NCI-H2171 (cell line): ENCODE measurements around the gene SLC43A2.

Experiments
- DNase-seq: peaks from one replicate; lab custom pipeline; 2025; lab: John Stamatoyannopoulos, UW

SLC43A2 gene

GRCh38 chr17:1623057-1623630 lies 5.5 kb downstream of the SLC43A2 start:
- no peak for DNase-seq

- DNase-seq = no peak
Observed at GRCh38 chr17:1621273-1621954, 7.2 kb downstream of the SLC43A2 start.

- DNase-seq = no peak
Observed at GRCh38 chr17:1620486-1620885, 8.1 kb downstream of the SLC43A2 start.

- DNase-seq = no peak
Observed at GRCh38 chr17:1617620-1618174, 10.9 kb downstream of the SLC43A2 start.

- no peak for DNase-seq
Observed at GRCh38 chr17:1616101-1616500, 12.5 kb downstream of the SLC43A2 start.

- no peak for DNase-seq
Observed at GRCh38 chr17:1612400-1612799, 16.2 kb downstream of the SLC43A2 start.

- no peak for DNase-seq
Observed at GRCh38 chr17:1611715-1612114, 16.9 kb downstream of the SLC43A2 start.

GRCh38 chr17:1608676-1609075 lies 20.0 kb downstream of the SLC43A2 start:
- DNase-seq = no peak

GRCh38 chr17:1607971-1608320 lies 20.7 kb downstream of the SLC43A2 start:
- no peak for DNase-seq

- DNase-seq = no peak
Observed at GRCh38 chr17:1606352-1606985, 22.2 kb downstream of the SLC43A2 start.

GRCh38 chr17:1605681-1606351 lies 22.8 kb downstream of the SLC43A2 start:
- DNase-seq = no peak

- no peak for DNase-seq
Observed at GRCh38 chr17:1604831-1605528, 23.7 kb downstream of the SLC43A2 start.

- DNase-seq = no peak
Observed at GRCh38 chr17:1601571-1601970, 27.1 kb downstream of the SLC43A2 start.

GRCh38 chr17:1598399-1599095 lies 30.1 kb downstream of the SLC43A2 start:
- DNase-seq = no peak

- DNase-seq = no peak
Observed at GRCh38 chr17:1597861-1598342, 30.7 kb downstream of the SLC43A2 start.

GRCh38 chr17:1593630-1593931 lies 35.1 kb downstream of the SLC43A2 start:
- no peak for DNase-seq

- peak; percentile 22 for DNase-seq
Observed at GRCh38 chr17:1592751-1593629, 35.6 kb downstream of the SLC43A2 start.

- DNase-seq = no peak
Observed at GRCh38 chr17:1591474-1592090, 37.1 kb downstream of the SLC43A2 start.

- DNase-seq = no peak
Observed at GRCh38 chr17:1590747-1591473, 37.7 kb downstream of the SLC43A2 start.
